AG04449 (cell line): ENCODE results near the gene ELK4.

Experiments
- CTCF ChIA-PET: fragments of 350-600 bp; formaldehyde crosslinking; extraction: SDS; loops from one replicate; lab custom pipeline; 2021; ENCODE audit warnings: antibody characterized with exemption; lab: Yijun Ruan, JAX
- POLR2A ChIA-PET: fragments of 400-600, 350-600 bp; formaldehyde crosslinking; extraction: SDS; loops from one replicate; lab custom pipeline; 2020; ENCODE audit warnings: antibody characterized with exemption, inconsistent platforms; lab: Yijun Ruan, JAX
- DNase-seq: peaks from one replicate; pipeline ENCODE4 v3.0.0-alpha.2; 2010; ENCODE audit warnings: low read depth, low spot score
- H3K4me3 ChIP-seq: 2 replicates; pipeline ENCODE4 v1.5.1; 2011; ENCODE audit warnings: low read depth, mild to moderate bottlenecking, control low read depth, low read length
- CTCF ChIP-seq: IDR thresholded peaks from one replicate; pipeline ENCODE4 v1.5.1; 2011; ENCODE audit warnings: mild to moderate bottlenecking, moderate library complexity, low read length, control low read depth, inconsistent platforms; ENCODE audit not compliant: insufficient read depth; ENCODE audit errors: missing control alignments

ELK4 gene

GRCh38 chr1:205569411-205570172, 62.2 kb downstream of the ELK4 start:
- DNase-seq, result no peak
- H3K4me3 ChIP-seq, result no peak overlapping the region
- CTCF ChIA-PET, result interaction anchor here (0.8 to 3.9 kb wide), 6 partner anchors 10 to 89 kb away, joined by 3 to 17 read pairs (median 4); no protein-coding TSS in a partner anchor
- POLR2A ChIA-PET, result no interaction called here
- TF ChIP-seq CTCF, result no peak

- TF ChIP-seq CTCF, result no peak
- no peak overlapping the region for H3K4me3 ChIP-seq
- CTCF ChIA-PET, result interaction anchor here (1.4 to 3.9 kb wide), 3 partner anchors 15 to 90 kb away, joined by 3 to 17 read pairs (median 11); no protein-coding TSS in a partner anchor
- no peak for DNase-seq
- POLR2A ChIA-PET, result no interaction called here
Observed at GRCh38 chr1:205568469-205569361, 63.1 kb downstream of the ELK4 start.

GRCh38 chr1:205568135-205568468, 63.7 kb downstream of the ELK4 start:
- POLR2A ChIA-PET, result no interaction called here
- H3K4me3 ChIP-seq, result no peak overlapping the region
- no peak for DNase-seq
- CTCF ChIA-PET, result no interaction called here
- no peak for TF ChIP-seq CTCF

GRCh38 chr1:205567716-205568115, 64.1 kb downstream of the ELK4 start:
- no peak for DNase-seq
- TF ChIP-seq CTCF, result no peak
- CTCF ChIA-PET, result interaction anchor here (0.7 to 1.9 kb wide), 4 partner anchors 11 to 91 kb away, joined by 3 read pairs; no protein-coding TSS in a partner anchor
- POLR2A ChIA-PET, result no interaction called here
- H3K4me3 ChIP-seq, result no peak overlapping the region

- DNase-seq, result no peak
- ChIA-PET CTCF (interaction anchor here (1.4 to 1.6 kb wide), 2 partner anchors 93 to 212 kb away, joined by 3 to 4 read pairs; no protein-coding TSS in a partner anchor), POLR2A (no interaction called here)
- H3K4me3 ChIP-seq, result no peak overlapping the region
- TF ChIP-seq CTCF, result no peak
Observed at GRCh38 chr1:205565799-205566198, 66.0 kb downstream of the ELK4 start.

GRCh38 chr1:205563927-205564441, 67.8 kb downstream of the ELK4 start:
- POLR2A ChIA-PET, result no interaction called here
- TF ChIP-seq CTCF, result no peak
- CTCF ChIA-PET, result interaction anchor here (1.2 to 1.5 kb wide), 2 partner anchors 27 to 94 kb away, joined by 3 to 4 read pairs; no protein-coding TSS in a partner anchor
- no peak overlapping the region for H3K4me3 ChIP-seq
- DNase-seq, result no peak
